Retinal pigment epithelial cell (primary cell): ENCODE results near the gene CFAP44.

Source experiments
- DNase-seq: peaks from one replicate; pipeline ENCODE4 v3.0.0-alpha.2; 2010; ENCODE audit warnings: low read depth
- H3K4me3 ChIP-seq: 2 replicates; pipeline ENCODE4 v1.5.1; 2011; ENCODE audit warnings: mild to moderate bottlenecking, low read length, control low read depth, moderate library complexity
- TF ChIP-seq, protein P1 (sequence below): conservative IDR thresholded peaks from 2 replicates; pipeline ENCODE4 v1.5.1; 2011; ENCODE audit warnings: low read depth, low read length, control low read depth, inconsistent platforms

CFAP44 gene

DNA sequence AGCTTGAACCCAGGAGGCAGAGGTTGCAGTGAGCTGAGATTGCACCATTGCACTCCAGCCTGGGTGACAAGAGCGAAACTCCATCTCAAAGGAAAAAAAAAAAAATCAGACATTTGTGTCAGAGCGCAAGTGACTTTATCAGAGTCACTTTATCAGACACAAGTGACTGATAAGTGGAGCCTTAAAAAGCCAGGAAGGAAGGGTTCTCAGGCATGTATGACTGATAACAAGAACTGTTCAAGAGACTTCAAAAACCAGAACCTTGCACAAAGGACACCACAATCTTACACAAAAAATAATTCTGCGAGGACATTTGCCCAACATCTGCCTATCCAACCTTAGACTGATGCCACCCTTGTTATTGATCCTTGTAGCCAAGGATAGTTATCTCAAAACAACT, 13.3 kb upstream of the CFAP44 start:
- H3K4me3 ChIP-seq, result no peak overlapping the region
- TF ChIP-seq, protein P1, sequence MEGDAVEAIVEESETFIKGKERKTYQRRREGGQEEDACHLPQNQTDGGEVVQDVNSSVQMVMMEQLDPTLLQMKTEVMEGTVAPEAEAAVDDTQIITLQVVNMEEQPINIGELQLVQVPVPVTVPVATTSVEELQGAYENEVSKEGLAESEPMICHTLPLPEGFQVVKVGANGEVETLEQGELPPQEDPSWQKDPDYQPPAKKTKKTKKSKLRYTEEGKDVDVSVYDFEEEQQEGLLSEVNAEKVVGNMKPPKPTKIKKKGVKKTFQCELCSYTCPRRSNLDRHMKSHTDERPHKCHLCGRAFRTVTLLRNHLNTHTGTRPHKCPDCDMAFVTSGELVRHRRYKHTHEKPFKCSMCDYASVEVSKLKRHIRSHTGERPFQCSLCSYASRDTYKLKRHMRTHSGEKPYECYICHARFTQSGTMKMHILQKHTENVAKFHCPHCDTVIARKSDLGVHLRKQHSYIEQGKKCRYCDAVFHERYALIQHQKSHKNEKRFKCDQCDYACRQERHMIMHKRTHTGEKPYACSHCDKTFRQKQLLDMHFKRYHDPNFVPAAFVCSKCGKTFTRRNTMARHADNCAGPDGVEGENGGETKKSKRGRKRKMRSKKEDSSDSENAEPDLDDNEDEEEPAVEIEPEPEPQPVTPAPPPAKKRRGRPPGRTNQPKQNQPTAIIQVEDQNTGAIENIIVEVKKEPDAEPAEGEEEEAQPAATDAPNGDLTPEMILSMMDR, result no peak
- DNase-seq, result no peak

- H3K4me3 ChIP-seq, result no peak overlapping the region
- no peak for DNase-seq
- TF ChIP-seq, protein P1, result no peak
Measured at GRCh38 chr3:113454057-113454456, 12.8 kb upstream of the CFAP44 start.

DNA sequence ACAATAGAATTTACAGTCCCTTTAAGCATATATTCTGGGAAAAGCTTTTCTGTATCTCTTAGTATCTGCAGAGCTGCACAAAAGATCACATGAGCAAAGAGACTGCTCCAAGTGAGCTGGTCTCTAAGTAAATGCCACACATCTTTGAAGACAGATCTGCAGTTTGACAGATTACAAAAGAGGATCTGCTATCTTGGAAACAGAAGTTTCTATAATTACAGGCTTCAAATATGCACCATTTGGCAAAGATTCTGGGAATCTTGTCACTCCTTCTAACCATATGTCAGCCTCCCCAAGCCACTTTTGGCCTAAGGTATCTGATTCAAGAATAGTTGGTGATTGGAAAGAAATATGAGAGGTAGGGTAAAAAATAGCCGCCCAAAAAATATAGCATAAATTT, 9.6 kb upstream of the CFAP44 start:
- DNase-seq, result no peak
- no peak overlapping the region for H3K4me3 ChIP-seq
- TF ChIP-seq, protein P1, result no peak

- no peak for DNase-seq
- H3K4me3 ChIP-seq, result no peak overlapping the region
- TF ChIP-seq, protein P1, result no peak
Measured at GRCh38 chr3:113439606-113440005, 1.7 kb downstream of the CFAP44 start.

- TF ChIP-seq, protein P1, result no peak
- DNase-seq, result no peak
- H3K4me3 ChIP-seq, result no peak overlapping the region
Measured at GRCh38 chr3:113438224-113438623, 3.1 kb downstream of the CFAP44 start.

GRCh38 chr3:113437411-113437810, 3.9 kb downstream of the CFAP44 start:
- TF ChIP-seq, protein P1, result no peak
- H3K4me3 ChIP-seq, result no peak overlapping the region
- DNase-seq, result no peak

DNA sequence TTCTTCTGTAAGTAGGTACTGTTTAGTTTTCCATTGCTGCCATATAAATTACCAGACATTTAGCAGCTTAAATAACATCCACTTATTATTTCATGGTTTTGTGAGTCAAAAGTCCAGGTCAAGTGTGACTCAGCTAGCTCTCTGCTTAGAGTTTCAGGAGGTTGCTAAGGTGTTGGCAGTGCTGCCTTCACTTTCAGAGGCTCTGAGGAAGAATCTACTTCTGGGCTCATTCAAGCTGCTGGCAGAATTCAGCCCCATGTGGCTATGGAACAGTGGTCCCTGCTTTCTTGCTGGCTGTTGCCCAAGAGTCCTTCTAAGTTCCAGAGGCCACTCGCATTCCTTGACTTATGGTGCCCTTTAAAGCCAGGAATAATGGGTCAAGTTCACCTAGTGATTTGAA, 4.5 kb downstream of the CFAP44 start:
- TF ChIP-seq, protein P1, result no peak
- H3K4me3 ChIP-seq, result no peak overlapping the region
- peak; percentile 54 for DNase-seq
